Activated CD4-positive, alpha-beta T cell treated with anti-CD3 and anti-CD28 coated beads for 36 hours (primary cell): Measurements from ENCODE around the gene OPRPN. TPM values are rescaled to one million over a fixed set of nuclear protein-coding genes. Genes with fewer than 3 reads are reported as not detected.

Source experiments
- ATAC-seq: fragments of 200-7000 bp; cut with Tn5 transposase; one replicate; pipeline ENCODE4 v1.10.0; 2021; ENCODE audit warnings: mild to moderate bottlenecking, moderate library complexity
- CTCF ChIA-PET: fragments of 350-600 bp; sonication (Branson Sonifier 250); formaldehyde crosslinking; loops from one replicate; lab custom pipeline; 2021; ENCODE audit warnings: antibody characterized with exemption; lab: Charles Lee
- POLR2A ChIA-PET: fragments of 350-600 bp; sonication (Branson Sonifier 250); formaldehyde crosslinking; loops from one replicate; lab custom pipeline; 2021; ENCODE audit warnings: antibody characterized with exemption, inconsistent platforms; lab: Charles Lee
- DNase-seq: peaks from one replicate; pipeline ENCODE4 v3.0.0-alpha.2; 2020
- H3K27ac Mint-ChIP-seq: one replicate; pipeline ENCODE4 v1.8.0; 2021; ENCODE audit warnings: mixed read lengths
- H3K27me3 Mint-ChIP-seq: one replicate; pipeline ENCODE4 v1.8.0; 2021; ENCODE audit warnings: mixed read lengths
- H3K36me3 Mint-ChIP-seq: one replicate; pipeline ENCODE4 v1.8.0; 2021; ENCODE audit warnings: low read depth, mixed read lengths
- H3K4me1 Mint-ChIP-seq: one replicate; pipeline ENCODE4 v1.8.0; 2021; ENCODE audit warnings: mixed read lengths
- H3K4me3 Mint-ChIP-seq: one replicate; pipeline ENCODE4 v1.8.0; 2021; ENCODE audit warnings: mild to moderate bottlenecking, moderate library complexity, mixed read lengths
- H3K9me3 Mint-ChIP-seq: one replicate; pipeline ENCODE4 v1.8.0; 2021; ENCODE audit warnings: low read depth, mixed read lengths
- intact Hi-C, 2 experiments: fragments of 100-400 bp; cut with DNase I in 1 of 2; cut with micrococcal nuclease in 1 of 2; formaldehyde crosslinking; loops; one replicate each; pipeline versions ENCODE4 v1.14.2 to v1.15.1; 2022 to 2024; cut with DNase I, micrococcal nuclease
- total RNA-seq, 2 experiments: library from RNA; stranded (reverse); gene quantifications; one replicate each; pipeline ENCODE4 v1.2.3, GENCODE V29; 2021

OPRPN gene, protein sequence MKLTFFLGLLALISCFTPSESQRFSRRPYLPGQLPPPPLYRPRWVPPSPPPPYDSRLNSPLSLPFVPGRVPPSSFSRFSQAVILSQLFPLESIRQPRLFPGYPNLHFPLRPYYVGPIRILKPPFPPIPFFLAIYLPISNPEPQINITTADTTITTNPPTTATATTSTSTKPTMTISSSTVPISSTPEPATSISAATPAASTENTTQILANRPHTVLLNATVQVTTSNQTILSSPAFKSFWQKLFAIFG
- not detected for total RNA-seq

DNA sequence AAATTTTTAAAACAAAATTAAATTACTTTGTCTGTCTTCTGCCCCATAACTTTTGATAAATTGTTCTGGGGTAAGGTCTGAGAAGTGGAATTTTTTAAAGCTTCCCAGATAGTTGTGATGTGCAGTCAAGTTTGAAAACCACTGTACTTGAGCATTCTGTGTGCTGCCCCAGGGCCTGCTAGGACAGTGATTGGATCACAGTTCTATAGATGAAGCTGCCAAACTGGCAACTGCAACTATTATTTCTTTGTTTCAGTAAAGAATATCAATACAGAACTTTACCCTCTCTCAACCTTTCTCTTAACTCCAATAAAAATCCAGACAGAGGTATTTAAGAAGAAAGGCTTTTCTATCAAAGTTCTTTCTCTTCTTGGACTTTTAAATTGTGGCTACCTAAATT lies at the start of gene OPRPN:
Gene OPRPN (plus strand): TSS at position 361 of the 400 bp plus-strand sequence. CDS start 1,346 bp downstream, outside the sequence.
- Mint-ChIP-seq H3K27me3 (no peaks in the 10 kb centered on the region), H3K27ac (no peak within 1 kb of the TSS), H3K36me3 (no peaks in the 10 kb centered on the region), H3K9me3 (no peaks in the 10 kb centered on the region), H3K4me3 (no peak within 1 kb of the TSS), H3K4me1 (no peaks in the 10 kb centered on the region)
- CTCF ChIA-PET = no interaction called here
- intact Hi-C loops = no loop called here
- POLR2A ChIA-PET = no interaction called here
- no peak for ATAC-seq
- DNase-seq = no peak

DNA sequence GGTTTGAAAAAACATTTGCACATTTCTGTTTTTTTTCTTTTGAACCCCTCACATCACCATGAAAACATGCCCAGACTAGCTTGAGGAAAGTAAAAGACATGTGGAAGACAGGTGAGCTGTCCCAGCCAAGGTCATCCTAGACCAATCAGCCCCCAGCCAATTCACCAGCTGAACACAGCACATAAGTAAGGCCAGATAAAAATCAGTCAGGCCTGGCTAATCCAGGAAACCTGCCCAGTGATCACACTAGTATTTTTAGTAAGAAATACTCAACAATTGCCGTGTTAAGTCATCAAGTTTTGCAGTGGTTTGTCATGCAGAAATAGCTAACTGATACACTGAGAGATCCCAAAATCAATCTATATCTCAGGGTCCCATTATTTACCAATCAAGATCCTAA lies 41.6 kb upstream of the OPRPN start:
- Mint-ChIP-seq H3K9me3 (no peaks in the 10 kb centered on the region), H3K4me3 (no peak overlapping the region), H3K27me3 (no peaks in the 10 kb centered on the region), H3K27ac (no peak overlapping the region), H3K4me1 (no peaks in the 10 kb centered on the region), H3K36me3 (no peaks in the 10 kb centered on the region)
- ChIA-PET CTCF (no interaction called here), POLR2A (no interaction called here)
- intact Hi-C loops = no loop called here
- DNase-seq (no peak), ATAC-seq (no peak)

DNA sequence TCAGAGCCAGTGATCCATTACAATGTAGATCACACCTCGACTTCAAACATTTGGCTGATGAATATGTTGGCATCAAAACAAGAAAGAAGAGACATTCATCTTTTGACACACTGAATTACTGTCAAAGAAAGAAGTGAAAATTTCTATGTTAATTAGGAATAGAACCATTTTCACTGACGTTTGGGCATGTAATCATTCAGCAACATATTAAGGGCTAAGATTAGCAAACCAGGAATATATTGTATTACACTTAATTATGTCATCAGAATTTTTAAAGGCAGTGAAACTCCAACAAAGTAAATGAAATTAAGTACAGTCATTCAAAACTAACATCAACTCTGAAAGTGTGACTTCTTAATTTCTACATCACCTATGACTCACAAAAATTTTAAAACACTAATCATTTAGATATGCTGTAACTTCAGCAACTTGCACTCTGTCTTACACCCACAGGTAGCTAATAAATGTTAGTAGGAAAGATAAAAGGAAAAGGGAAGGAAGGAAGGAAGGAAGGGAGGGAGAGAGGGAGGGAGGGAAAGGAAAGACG lies 38.6 kb upstream of the OPRPN start:
- intact Hi-C loops = no loop called here
- ChIA-PET CTCF (no interaction called here), POLR2A (no interaction called here)
- H3K27ac Mint-ChIP-seq = no peak overlapping the region
- H3K27me3 Mint-ChIP-seq = no peaks in the 10 kb centered on the region
- no peaks in the 10 kb centered on the region for H3K36me3 Mint-ChIP-seq
- H3K4me3 Mint-ChIP-seq = no peak overlapping the region
- H3K9me3 Mint-ChIP-seq = no peaks in the 10 kb centered on the region
- no peak for DNase-seq
- H3K4me1 Mint-ChIP-seq = no peaks in the 10 kb centered on the region
- no peak for ATAC-seq

DNA sequence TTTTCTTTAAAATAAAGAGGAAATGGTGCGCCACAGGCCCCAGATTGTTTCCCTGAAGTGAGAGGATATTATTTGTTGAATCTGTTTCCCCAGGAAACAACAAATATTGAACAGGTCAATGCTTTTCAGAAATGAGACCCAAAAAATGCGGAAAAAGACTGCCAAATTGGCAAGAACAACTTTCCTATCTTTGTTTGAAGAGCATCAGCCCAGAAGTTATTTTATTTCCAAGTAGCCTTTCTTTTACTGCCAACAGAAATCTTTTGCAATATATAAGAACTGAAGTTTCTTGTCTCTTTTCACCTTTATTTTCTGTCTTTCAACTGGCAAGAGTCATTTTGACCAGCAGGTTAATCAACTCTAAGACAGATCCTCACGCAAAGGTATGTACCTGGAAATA lies 37.3 kb upstream of the OPRPN start, which contains the start of gene SMR3A:
Gene SMR3A (plus strand): TSS at position 301 of the 400 bp plus-strand sequence. CDS start 1,356 bp downstream, outside the sequence.
- Mint-ChIP-seq H3K27me3 (no peaks in the 10 kb centered on the region), H3K9me3 (no peaks in the 10 kb centered on the region), H3K4me1 (no peaks in the 10 kb centered on the region), H3K27ac (no peak within 1 kb of the TSS), H3K4me3 (no peak within 1 kb of the TSS), H3K36me3 (no peaks in the 10 kb centered on the region)
- ATAC-seq (no peak), DNase-seq (no peak)
- intact Hi-C loops = no loop called here
- ChIA-PET POLR2A (no interaction called here), CTCF (no interaction called here)

DNA sequence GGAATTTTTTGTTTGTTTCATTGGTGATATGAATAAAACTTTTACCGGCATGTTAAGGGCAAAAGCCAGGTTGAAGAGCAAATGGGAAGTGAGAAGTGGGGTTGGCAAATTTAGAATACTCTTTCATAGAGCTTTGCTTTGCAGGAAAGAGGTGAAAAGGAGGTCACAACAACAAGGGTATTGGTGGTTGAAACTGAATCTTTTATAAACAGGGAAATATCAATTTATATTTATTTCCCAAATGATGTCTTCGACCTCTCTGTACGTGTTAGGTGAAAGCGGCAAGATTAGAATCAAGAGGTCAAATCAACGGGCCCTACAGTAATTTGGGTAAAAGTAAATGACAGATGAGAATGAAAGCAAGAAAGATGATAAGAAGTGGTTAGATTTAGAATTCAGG lies 33.7 kb upstream of the OPRPN start:
- ChIA-PET CTCF (no interaction called here), POLR2A (no interaction called here)
- H3K4me3 Mint-ChIP-seq = no peak overlapping the region
- intact Hi-C loops = no loop called here
- ATAC-seq (no peak), DNase-seq (no peak)
- H3K27ac Mint-ChIP-seq = no peak overlapping the region
- H3K27me3 Mint-ChIP-seq = no peaks in the 10 kb centered on the region
- no peaks in the 10 kb centered on the region for H3K4me1 Mint-ChIP-seq
- H3K36me3 Mint-ChIP-seq = no peaks in the 10 kb centered on the region
- no peaks in the 10 kb centered on the region for H3K9me3 Mint-ChIP-seq

DNA sequence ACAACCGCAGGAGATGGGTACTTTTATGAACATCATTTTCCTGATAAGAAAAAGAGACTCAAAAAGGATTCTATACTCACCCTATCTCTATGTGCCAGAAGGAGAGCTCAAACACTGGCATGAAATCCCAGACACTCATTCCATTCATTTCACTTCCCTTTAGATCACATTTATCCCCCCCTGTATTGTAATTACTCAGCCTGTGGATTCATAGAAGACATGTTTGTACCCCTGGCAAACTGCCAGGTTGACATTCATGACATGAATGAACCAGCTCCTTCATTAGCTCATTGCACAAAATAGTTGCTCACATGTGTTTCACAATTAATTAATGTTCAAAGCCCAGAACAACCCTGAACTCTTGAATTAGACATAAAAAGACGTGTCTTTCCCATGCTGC lies 32.3 kb upstream of the OPRPN start:
- H3K4me1 Mint-ChIP-seq = no peaks in the 10 kb centered on the region
- H3K4me3 Mint-ChIP-seq = no peak overlapping the region
- intact Hi-C loops = no loop called here
- ChIA-PET CTCF (no interaction called here), POLR2A (no interaction called here)
- ATAC-seq (no peak), DNase-seq (no peak)
- H3K36me3 Mint-ChIP-seq = no peaks in the 10 kb centered on the region
- no peak overlapping the region for H3K27ac Mint-ChIP-seq
- H3K27me3 Mint-ChIP-seq = no peaks in the 10 kb centered on the region
- no peaks in the 10 kb centered on the region for H3K9me3 Mint-ChIP-seq

DNA sequence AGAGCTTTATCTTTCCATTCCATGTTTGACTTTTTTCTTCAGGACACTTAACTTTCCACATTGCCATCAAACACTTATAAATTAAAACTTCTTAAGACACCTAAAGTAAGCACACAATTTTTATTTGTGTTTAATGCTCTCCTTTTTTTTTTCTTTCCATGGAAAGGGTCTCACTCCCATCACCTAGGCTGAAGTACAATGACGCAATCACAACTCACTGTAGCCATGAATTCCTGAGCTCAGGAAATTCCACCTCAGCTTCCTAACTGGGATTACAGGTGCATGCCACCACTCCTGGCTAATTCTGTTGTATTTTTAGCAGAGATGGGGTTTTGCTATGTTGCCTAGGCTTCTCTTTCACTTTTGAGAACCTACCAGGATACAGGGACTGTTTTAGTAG lies 29.9 kb upstream of the OPRPN start:
- ATAC-seq = no peak
- DNase-seq = no peak
- Mint-ChIP-seq H3K27me3 (no peaks in the 10 kb centered on the region), H3K4me3 (no peak overlapping the region), H3K9me3 (no peaks in the 10 kb centered on the region), H3K36me3 (no peaks in the 10 kb centered on the region), H3K27ac (no peak overlapping the region), H3K4me1 (no peaks in the 10 kb centered on the region)
- ChIA-PET POLR2A (no interaction called here), CTCF (no interaction called here)
- intact Hi-C loops = no loop called here

DNA sequence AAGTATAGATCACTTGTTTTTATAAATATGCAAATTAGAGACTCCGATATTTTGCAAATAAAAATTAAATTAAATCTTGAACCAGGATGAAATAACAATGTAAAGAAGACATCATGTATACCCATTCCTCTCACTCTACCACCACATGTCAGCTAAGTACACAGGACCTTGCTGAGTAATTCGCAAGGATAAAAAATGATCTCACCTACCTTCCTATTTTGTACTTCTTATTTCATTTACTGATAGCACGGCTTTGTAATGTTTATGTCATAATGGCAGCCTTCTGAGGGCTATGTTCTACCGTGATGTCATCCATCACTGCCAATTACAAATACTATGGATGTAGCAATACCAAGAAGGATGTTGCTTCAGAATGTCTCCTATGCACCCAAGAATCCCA lies 25.8 kb upstream of the OPRPN start:
- H3K4me1 Mint-ChIP-seq = no peaks in the 10 kb centered on the region
- CTCF ChIA-PET = no interaction called here
- no peak overlapping the region for H3K27ac Mint-ChIP-seq
- no peak for ATAC-seq
- no peak overlapping the region for H3K4me3 Mint-ChIP-seq
- H3K36me3 Mint-ChIP-seq = no peaks in the 10 kb centered on the region
- intact Hi-C loops = no loop called here
- H3K9me3 Mint-ChIP-seq = no peaks in the 10 kb centered on the region
- no peak for DNase-seq
- H3K27me3 Mint-ChIP-seq = no peaks in the 10 kb centered on the region
- POLR2A ChIA-PET = no interaction called here

DNA sequence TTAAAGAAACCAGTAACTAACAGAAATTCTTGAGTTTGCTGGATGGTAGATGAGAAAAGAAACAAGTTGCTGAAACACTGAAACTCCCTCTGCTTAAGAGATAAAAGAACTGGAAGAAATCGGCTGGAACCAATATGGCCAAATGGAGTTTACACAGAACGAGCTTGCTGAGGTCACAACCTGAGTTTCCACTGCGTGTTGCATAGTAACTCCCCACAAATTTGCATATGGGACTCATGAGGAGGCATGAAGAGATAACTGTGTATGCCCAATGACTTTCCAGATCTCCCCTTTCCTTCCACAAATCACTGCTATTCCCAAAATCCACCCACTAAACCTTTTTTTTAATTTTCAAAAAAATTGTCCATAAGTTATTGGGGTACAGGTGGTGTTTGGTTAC lies 25.0 kb upstream of the OPRPN start:
- no peaks in the 10 kb centered on the region for H3K4me1 Mint-ChIP-seq
- no peak overlapping the region for H3K4me3 Mint-ChIP-seq
- no peaks in the 10 kb centered on the region for H3K9me3 Mint-ChIP-seq
- no peak overlapping the region for H3K27ac Mint-ChIP-seq
- H3K36me3 Mint-ChIP-seq = no peaks in the 10 kb centered on the region
- no peaks in the 10 kb centered on the region for H3K27me3 Mint-ChIP-seq
- POLR2A ChIA-PET = no interaction called here
- ATAC-seq (no peak), DNase-seq (no peak)
- intact Hi-C loops = no loop called here
- CTCF ChIA-PET = no interaction called here

DNA sequence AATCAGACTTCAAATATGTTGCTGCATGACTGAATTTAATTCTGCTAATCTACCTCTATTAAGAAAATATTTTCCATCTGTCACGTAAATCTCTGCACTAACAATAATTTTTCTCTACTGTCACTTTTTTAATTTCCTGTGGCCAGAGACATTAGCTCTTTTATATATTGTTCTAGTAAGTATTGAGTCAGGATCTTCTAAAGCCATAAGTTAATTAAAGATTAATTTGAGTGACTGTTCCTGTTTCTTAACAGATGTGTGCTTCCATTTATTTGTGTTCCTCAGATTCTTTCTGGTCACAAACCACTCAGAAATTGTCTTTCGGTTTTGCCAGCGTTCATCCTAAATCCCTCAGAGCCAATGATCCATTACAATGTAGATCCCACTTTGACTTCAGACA lies 17.2 kb upstream of the OPRPN start:
- DNase-seq = no peak
- Mint-ChIP-seq H3K27me3 (no peaks in the 10 kb centered on the region), H3K4me1 (no peaks in the 10 kb centered on the region), H3K36me3 (no peaks in the 10 kb centered on the region), H3K27ac (no peak overlapping the region), H3K9me3 (no peaks in the 10 kb centered on the region), H3K4me3 (no peak overlapping the region)
- intact Hi-C loops = no loop called here
- ATAC-seq = no peak
- ChIA-PET CTCF (no interaction called here), POLR2A (no interaction called here)

DNA sequence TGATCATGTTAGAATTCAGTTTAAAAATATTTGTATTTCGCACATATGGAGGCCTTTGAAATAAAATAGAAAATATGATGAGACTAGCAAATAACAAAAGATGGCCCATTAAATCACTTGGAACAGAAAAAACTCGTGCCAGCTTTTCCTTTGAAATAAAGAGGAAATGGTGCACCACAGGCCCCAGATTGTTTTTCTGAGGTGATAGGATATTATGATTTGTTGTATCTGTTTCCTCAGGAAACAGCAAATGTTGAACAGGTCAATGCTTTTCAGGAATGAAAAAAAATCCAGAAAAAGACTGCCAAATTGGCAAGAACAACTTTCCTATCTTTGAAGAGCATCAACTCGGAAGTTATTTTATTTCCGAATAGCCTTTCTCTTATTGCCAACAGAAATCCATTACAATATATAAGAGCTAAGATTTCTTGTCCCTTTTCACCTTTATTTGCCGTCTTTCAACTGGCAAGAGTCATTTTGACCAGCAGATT lies 15.0 kb upstream of the OPRPN start, which contains the start of gene SMR3B:
Gene SMR3B (plus strand): TSS at position 441 of the 491 bp plus-strand sequence. CDS start 1,380 bp downstream, outside the sequence.
- Mint-ChIP-seq H3K36me3 (no peaks in the 10 kb centered on the region), H3K27ac (no peak within 1 kb of the TSS), H3K9me3 (no peaks in the 10 kb centered on the region), H3K4me3 (no peak within 1 kb of the TSS), H3K4me1 (no peaks in the 10 kb centered on the region), H3K27me3 (no peaks in the 10 kb centered on the region)
- no peak for DNase-seq
- ChIA-PET CTCF (no interaction called here), POLR2A (no interaction called here)
- intact Hi-C loops = no loop called here
- ATAC-seq = no peak

DNA sequence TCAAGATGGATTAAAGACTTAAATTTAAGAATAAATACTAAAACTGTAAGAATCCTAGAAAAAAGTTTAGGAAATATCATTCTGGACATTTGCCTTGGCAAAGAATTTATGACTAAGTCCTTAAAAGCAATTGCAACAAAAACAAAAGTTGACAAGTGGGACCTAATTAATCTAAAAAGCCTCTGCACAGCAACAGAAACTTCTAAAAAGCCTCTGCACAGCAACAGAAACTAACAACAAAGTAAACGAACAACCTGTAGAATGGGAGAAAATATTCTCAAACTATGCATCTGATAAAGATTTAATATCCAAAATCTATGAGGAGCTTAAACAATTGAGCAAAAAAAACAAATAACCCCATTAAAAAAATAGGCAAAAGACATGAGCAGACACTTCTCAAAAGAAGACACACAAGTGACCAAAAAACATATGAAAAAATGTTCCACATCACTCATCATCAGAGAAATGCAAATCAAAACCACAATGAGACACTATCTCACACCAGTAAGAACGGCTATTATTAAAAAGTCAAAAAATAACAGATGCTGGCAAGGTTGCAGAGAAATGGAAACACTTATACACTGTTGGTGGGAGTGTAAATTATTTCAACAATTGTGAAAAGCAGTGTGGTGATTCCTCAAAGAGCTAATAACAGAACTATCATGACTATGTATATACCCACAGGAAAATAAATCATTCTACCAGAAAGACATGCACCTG lies 5.5 kb upstream of the OPRPN start:
- Mint-ChIP-seq H3K27ac (no peak overlapping the region), H3K4me3 (no peak overlapping the region), H3K27me3 (peaks cover 8% of the 10 kb centered on the region), H3K4me1 (no peaks in the 10 kb centered on the region), H3K36me3 (no peaks in the 10 kb centered on the region), H3K9me3 (no peaks in the 10 kb centered on the region)
- ChIA-PET CTCF (no interaction called here), POLR2A (no interaction called here)
- ATAC-seq (no peak), DNase-seq (no peak)
- intact Hi-C loops = no loop called here
